Pancreas (tissue), 10 donors: ENCODE results near the gene NUP210. TPM values are rescaled to one million over a fixed set of nuclear protein-coding genes. Genes with fewer than 3 reads are reported as not detected.

ENCODE experiments used
- ATAC-seq, 4 donors: fragments of 200-7000 bp; cut with Tn5 transposase; one replicate each; pipeline versions ENCODE4 v1.8.0 to v1.9.1; 2020; ENCODE audit warnings: mild to moderate bottlenecking in 4 of 4, moderate library complexity in 4 of 4
- DNase-seq, 6 donors: peaks; one replicate each; pipeline ENCODE4 v3.0.0-alpha.2; 2020
- FAIRE-seq: peaks from 2 replicates; lab custom pipeline; 2012; peaks lifted over from hg19 to GRCh38; lab: Jason Lieb, UNC
- H3K27ac ChIP-seq, 4 donors: fragments of 200-600 bp; sonication (generic); 1 replicate in 3 of 4; 2 replicates in 1 of 4; pipeline versions ENCODE4 v1.5.0 to v1.8.0; 2020
- H3K27me3 ChIP-seq, 4 donors: fragments of 200-600 bp; one replicate each; pipeline ENCODE4 v1.8.0; 2021
- H3K36me3 ChIP-seq, 3 donors: fragments of 200-600 bp; sonication (generic) in 1 of 3; one replicate each; pipeline versions ENCODE4 v1.5.0 to v1.8.0; 2020 to 2021
- H3K4me1 ChIP-seq, 3 donors: fragments of 200-600 bp; one replicate each; pipeline ENCODE4 v1.8.0; 2021
- H3K4me3 ChIP-seq, 4 donors: fragments of 200-600 bp; sonication (generic) in 2 of 4; one replicate each; pipeline versions ENCODE4 v1.5.0 to v1.8.0; 2020 to 2021
- H3K9me3 ChIP-seq, 4 donors: fragments of 200-600 bp; one replicate each; pipeline ENCODE4 v1.8.0; 2021
- WGBS, 2 donors: extraction: QIAGEN DNeasy Blood & Tissue Kit; methylation state at CpG; one replicate each; pipeline ENCODE4 v1.1.7; 2013; 5-methylcytosine and 5-hydroxymethylcytosine counted together
- intact Hi-C, 3 donors: fragments of 100-400 bp; cut with DNase I; formaldehyde crosslinking; loops; one replicate each; pipeline versions ENCODE4 v1.11.1 to v1.14.2; 2022
- polyA plus RNA-seq, 2 donors: library from polyadenylated mRNA; stranded (reverse); fragments of 200-250 nt; gene quantifications; one replicate each; pipeline ENCODE4 v1.2.3, GENCODE V29; 2013
- total RNA-seq, 6 donors: library from RNA; stranded (reverse); fragmentation: NEBNext Ultra II Directional in 4 of 6; extraction: Animal tissue kit (Norgen Biotek cat#: 25700) in 4 of 6; gene quantifications; one replicate each; pipeline versions ENCODE4 v1.2.1 to v1.2.4, GENCODE V29; 2021 to 2023
- TF ChIP-seq, protein P1 (sequence below), 4 donors: fragments of 200-600 bp; sonication (generic) in 3 of 4; IDR thresholded peaks; one replicate each; pipeline versions ENCODE4 v1.5.0 to v1.8.0; 2021; ENCODE audit warnings: antibody characterized with exemption in 4 of 4
- donor health status: healthy with polysubstance abuse.
- donor health status: DM: no; HTN: no; CAD: no; lungs with moderate emphysema.
- donor health status: DM: no; HTN: no; CAD: no.
- donor health status: control.
- donor health status: control.
- donor health status: Bipolar disorder and iron deficiency.
- donor health status: DM: yes; HTN: yes; CAD: no.
- donor health status: DM: no; HTN: no; CAD: no.
- donor health status: DM: no; HTN: no; CAD: no.
- donor health status: DM: yes; HTN: yes; CAD: no.

Gene NUP210
- total and polyA plus RNA-seq, 8 donors, result 7.6 to 12.5 (median 9.8) TPM

DNA sequence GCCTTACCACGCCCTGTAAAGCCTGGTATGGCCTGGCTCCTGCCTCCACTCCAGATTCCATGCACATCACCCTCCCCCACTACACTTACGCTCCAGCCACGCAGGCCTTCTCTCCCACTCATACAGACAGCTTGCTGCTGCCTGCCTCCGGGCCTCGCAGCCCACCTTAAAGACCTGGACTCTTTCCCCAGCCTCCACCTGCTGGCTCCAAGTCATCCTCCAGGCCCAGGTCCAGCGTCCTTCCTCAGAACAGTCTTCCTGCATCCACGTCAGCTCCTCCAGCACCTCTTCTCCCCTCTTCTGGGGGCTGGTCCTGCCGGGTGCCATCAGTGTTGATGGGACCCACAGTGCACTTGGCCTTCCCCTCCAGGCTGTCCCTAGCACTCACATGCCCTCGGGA, 75.5 kb downstream of the NUP210 start:
- ATAC-seq (no peak), FAIRE-seq (no peak), DNase-seq (peak in 1 of 6 donors; percentile 30)
- Histone ChIP-seq H3K9me3 (no peaks in the 10 kb centered on the region), H3K27ac (no peak overlapping the region), H3K27me3 (no peaks in the 10 kb centered on the region), H3K4me3 (no peak overlapping the region), H3K36me3 (peaks cover 0 to 11% (median 3%) of the 10 kb centered on the region in 3 donors), H3K4me1 (no peaks in the 10 kb centered on the region)
- intact Hi-C loops, result no loop called here
- TF ChIP-seq, protein P1, sequence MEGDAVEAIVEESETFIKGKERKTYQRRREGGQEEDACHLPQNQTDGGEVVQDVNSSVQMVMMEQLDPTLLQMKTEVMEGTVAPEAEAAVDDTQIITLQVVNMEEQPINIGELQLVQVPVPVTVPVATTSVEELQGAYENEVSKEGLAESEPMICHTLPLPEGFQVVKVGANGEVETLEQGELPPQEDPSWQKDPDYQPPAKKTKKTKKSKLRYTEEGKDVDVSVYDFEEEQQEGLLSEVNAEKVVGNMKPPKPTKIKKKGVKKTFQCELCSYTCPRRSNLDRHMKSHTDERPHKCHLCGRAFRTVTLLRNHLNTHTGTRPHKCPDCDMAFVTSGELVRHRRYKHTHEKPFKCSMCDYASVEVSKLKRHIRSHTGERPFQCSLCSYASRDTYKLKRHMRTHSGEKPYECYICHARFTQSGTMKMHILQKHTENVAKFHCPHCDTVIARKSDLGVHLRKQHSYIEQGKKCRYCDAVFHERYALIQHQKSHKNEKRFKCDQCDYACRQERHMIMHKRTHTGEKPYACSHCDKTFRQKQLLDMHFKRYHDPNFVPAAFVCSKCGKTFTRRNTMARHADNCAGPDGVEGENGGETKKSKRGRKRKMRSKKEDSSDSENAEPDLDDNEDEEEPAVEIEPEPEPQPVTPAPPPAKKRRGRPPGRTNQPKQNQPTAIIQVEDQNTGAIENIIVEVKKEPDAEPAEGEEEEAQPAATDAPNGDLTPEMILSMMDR (IDR thresholded peaks at IDR 0.05), result no peak
- 93 to 95% methylated on average over 9 of the region's 9 CpGs for WGBS, 2 donors

DNA sequence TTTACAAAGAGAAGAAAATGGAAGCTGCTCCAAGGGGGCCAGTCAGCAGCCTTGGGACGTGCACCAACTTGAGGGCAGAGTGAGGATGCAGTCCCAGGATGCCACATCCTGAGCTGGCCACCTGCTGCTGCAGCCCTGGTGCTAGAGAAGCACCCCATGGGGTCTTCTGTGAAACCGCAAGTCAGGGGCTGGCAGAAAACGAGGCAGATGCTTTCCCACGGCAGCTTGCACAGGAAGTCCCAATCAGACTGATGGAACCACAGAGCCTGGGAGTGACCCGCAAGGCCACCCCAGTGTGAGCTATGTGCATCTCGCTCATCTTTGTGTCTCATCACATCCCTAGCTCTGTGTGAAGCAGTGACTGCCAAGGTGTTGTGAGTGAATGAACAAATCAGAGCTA, 76.5 kb downstream of the NUP210 start:
- no peaks in the 10 kb centered on the region for H3K27me3 ChIP-seq
- H3K27ac ChIP-seq, result no peak overlapping the region
- TF ChIP-seq, protein P1 (IDR thresholded peaks at IDR 0.05), result no peak
- no peak for DNase-seq
- no peaks in the 10 kb centered on the region for H3K9me3 ChIP-seq
- intact Hi-C loops, result no loop called here
- H3K4me1 ChIP-seq, result no peaks in the 10 kb centered on the region
- no peak for FAIRE-seq
- H3K4me3 ChIP-seq, result no peak overlapping the region
- peaks cover 0 to 21% (median 2%) of the 10 kb centered on the region in 3 donors for H3K36me3 ChIP-seq
- whole genome bisulfite sequencing, 2 donors, result 90 to 95% methylated on average over 6 of the region's 6 CpGs
- no peak for ATAC-seq

DNA sequence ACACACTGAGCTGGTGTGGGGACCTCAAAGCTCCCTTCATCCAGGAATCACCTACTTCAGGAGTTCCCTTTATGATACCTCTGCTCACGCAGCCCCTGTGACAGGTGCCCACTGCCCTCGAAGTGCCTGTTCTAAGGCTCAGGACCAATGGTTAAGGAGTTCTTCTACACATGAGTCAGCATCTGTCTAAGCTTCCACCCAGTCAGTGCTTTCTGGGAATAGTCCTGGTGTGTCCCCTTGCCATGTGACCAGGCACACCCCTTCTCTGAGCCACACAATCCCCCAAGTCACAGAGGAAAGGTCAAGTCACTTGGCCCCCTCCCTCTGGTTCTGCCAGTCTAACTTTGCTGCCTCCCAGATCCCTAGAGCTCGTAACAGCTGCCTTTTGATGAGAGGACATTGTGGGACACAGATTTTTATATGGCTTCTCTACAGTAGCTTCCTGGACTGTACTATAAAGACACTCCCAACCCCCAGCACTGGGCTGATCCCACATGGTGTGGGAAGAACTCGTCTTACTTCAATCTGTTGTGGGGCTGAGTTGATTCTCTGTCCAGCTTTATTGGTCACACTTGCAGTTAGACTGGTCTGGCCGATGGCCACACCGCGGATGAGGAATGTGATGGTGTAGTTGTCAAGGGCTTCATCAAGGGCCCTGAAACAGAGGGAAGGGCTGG, 78.8 kb downstream of the NUP210 start:
- H3K27me3 ChIP-seq, result no peaks in the 10 kb centered on the region

DNA sequence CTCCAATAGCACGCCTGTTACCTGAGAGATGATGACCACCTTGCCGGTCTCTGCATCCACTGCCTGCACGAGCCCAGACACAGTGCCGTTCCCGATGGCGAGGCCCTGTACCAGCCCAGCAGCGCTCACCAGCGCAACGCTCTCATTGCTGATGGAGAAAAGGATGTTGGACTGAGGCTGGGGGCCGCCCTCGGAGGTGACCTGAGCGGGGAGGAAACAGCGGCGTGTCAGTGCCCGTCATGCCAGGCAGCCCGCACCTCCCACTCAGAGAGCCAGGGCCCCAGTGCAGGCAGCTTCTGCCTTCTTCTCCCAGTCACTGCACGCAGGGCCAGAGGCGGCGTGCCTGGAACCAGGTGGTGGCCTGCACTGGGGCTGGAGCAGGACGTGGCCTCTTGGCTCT, 80.3 kb downstream of the NUP210 start:
- FAIRE-seq (no peak), DNase-seq (peak in 1 of 6 donors; percentile 65), ATAC-seq (no peak)
- Histone ChIP-seq H3K9me3 (no peaks in the 10 kb centered on the region), H3K4me1 (peaks cover 0 to 3% (median 0%) of the 10 kb centered on the region in 3 donors), H3K4me3 (no peak overlapping the region), H3K36me3 (peaks cover 0 to 22% (median 0%) of the 10 kb centered on the region in 3 donors), H3K27me3 (no peaks in the 10 kb centered on the region), H3K27ac (no peak overlapping the region)
- intact Hi-C loops, result no loop called here
- TF ChIP-seq, protein P1 (IDR thresholded peaks at IDR 0.05), result no peak
- WGBS, 2 donors, result 96% methylated on average over 20 of the region's 20 CpGs

More for the DNA sequence above, 78.8 kb downstream of the NUP210 start:
- intact Hi-C loops, result no loop called here
- Histone ChIP-seq H3K4me3 (no peak overlapping the region), H3K4me1 (no peaks in the 10 kb centered on the region), H3K36me3 (peaks cover 0 to 22% (median 0%) of the 10 kb centered on the region in 3 donors), H3K9me3 (no peaks in the 10 kb centered on the region), H3K27ac (no peak overlapping the region)
- WGBS, 2 donors, result 84 to 88% methylated on average over 7 of the region's 7 CpGs
- ATAC-seq (no peak), FAIRE-seq (no peak), DNase-seq (no peak)
- TF ChIP-seq, protein P1 (IDR thresholded peaks at IDR 0.05), result no peak

DNA sequence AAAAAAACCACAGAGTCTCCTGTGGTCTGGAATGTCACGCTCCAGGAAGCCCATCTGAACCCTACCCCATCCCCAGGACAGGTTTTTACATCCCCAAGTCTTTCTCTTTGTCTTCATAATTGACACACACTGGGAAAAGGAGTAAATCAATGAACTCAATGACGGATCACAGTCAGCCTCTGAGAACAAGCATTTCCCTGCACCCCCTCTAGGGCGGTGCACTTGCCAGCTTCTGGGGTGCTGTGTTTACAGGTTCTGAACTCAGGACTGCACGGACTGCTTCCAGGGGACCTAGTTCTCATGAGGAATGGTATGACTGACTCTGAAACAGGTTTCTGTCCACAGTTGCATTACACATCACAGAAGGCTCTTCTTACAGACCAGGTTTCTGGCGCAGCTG, 81.1 kb downstream of the NUP210 start:
- peaks cover 0 to 22% (median 0%) of the 10 kb centered on the region in 3 donors for H3K36me3 ChIP-seq
- no peak for DNase-seq
- ATAC-seq, result no peak
- no peaks in the 10 kb centered on the region for H3K9me3 ChIP-seq
- H3K4me1 ChIP-seq, result peaks cover 0 to 5% (median 0%) of the 10 kb centered on the region in 3 donors
- no peak overlapping the region for H3K4me3 ChIP-seq
- TF ChIP-seq, protein P1 (IDR thresholded peaks at IDR 0.05), result no peak
- WGBS, 2 donors, result 93 to 96% methylated on average over 5 of the region's 5 CpGs
- intact Hi-C loops, result no loop called here
- H3K27me3 ChIP-seq, result no peaks in the 10 kb centered on the region
- no peak for FAIRE-seq
- no peak overlapping the region for H3K27ac ChIP-seq
